Activated CD4-positive, alpha-beta T cell treated with anti-CD3 and anti-CD28 coated beads for 24 hours (primary cell): ENCODE data around the gene TMEM238L.
A peak's percentile ranks its signal among the peaks of the same experiment; 100 is the strongest.
"Not testable (repeated sequence)": the region's sequence is repeated elsewhere in the genome, so short reads cannot be mapped to it uniquely, and the experiment has no call there.

Source experiments
- DNase-seq, 2 donors: peaks; one replicate each; pipeline ENCODE4 v3.0.0-alpha.2; 2020; ENCODE audit warnings: low read depth in 2 of 2

TMEM238L gene

GRCh38 chr17:10803830-10804475 lies at the start of gene TMEM238L:
TSS of gene TMEM238L (minus strand) at chr17:10804099. CDS start at chr17:10803963, 136 bp downstream.
- DNase-seq = no peak

GRCh38 chr17:10846636-10847035 lies 42.7 kb upstream of the TMEM238L start:
- not testable (repeated sequence) for DNase-seq

GRCh38 chr17:10845388-10845751 lies 41.5 kb upstream of the TMEM238L start:
- no peak for DNase-seq

GRCh38 chr17:10844621-10845387 lies 40.9 kb upstream of the TMEM238L start:
- DNase-seq = peak; percentile 44 to 56

- no peak for DNase-seq
These were observed 39.9 kb upstream of the TMEM238L start for GRCh38 chr17:10843811-10844210.

GRCh38 chr17:10842658-10843057 lies 38.8 kb upstream of the TMEM238L start:
- DNase-seq = no peak

GRCh38 chr17:10838682-10839081 lies 34.8 kb upstream of the TMEM238L start:
- DNase-seq = no peak

- no peak for DNase-seq
These were observed 34.0 kb upstream of the TMEM238L start, which contains the start of gene PIRT for GRCh38 chr17:10837921-10838320. TSS of gene PIRT (minus strand) at chr17:10838087. CDS start at chr17:10825645, 12,442 bp downstream.

GRCh38 chr17:10836966-10837590 lies 33.2 kb upstream of the TMEM238L start:
- no peak for DNase-seq

GRCh38 chr17:10836145-10836544 lies 32.2 kb upstream of the TMEM238L start:
- DNase-seq = no peak

- no peak for DNase-seq
These were observed 27.8 kb upstream of the TMEM238L start for GRCh38 chr17:10831696-10832095.

GRCh38 chr17:10827898-10828552 lies 24.1 kb upstream of the TMEM238L start:
- DNase-seq = no peak

GRCh38 chr17:10824874-10825273 lies 21.0 kb upstream of the TMEM238L start:
- no peak for DNase-seq

- DNase-seq = no peak
These were observed 17.9 kb upstream of the TMEM238L start for GRCh38 chr17:10821770-10822169.

GRCh38 chr17:10821054-10821453 lies 17.2 kb upstream of the TMEM238L start:
- no peak for DNase-seq

GRCh38 chr17:10815319-10815718 lies 11.4 kb upstream of the TMEM238L start:
- no peak for DNase-seq

- no peak for DNase-seq
These were observed 10.2 kb upstream of the TMEM238L start for GRCh38 chr17:10814075-10814474.

- no peak for DNase-seq
These were observed 8.8 kb upstream of the TMEM238L start for GRCh38 chr17:10812674-10813073.

GRCh38 chr17:10809605-10810004 lies 5.7 kb upstream of the TMEM238L start:
- no peak for DNase-seq

- no peak for DNase-seq
These were observed 3.8 kb upstream of the TMEM238L start for GRCh38 chr17:10807704-10808128.

GRCh38 chr17:10806545-10807262 lies 2.8 kb upstream of the TMEM238L start:
- DNase-seq = no peak

GRCh38 chr17:10805911-10806310 lies 2.0 kb upstream of the TMEM238L start:
- no peak for DNase-seq
